Measurements from ENCODE around the gene HELB.

HELB gene

GRCh38 chr12:66335746-66336145 lies 33.5 kb downstream of the HELB start:
- TF ChIP-seq, protein P1, sequence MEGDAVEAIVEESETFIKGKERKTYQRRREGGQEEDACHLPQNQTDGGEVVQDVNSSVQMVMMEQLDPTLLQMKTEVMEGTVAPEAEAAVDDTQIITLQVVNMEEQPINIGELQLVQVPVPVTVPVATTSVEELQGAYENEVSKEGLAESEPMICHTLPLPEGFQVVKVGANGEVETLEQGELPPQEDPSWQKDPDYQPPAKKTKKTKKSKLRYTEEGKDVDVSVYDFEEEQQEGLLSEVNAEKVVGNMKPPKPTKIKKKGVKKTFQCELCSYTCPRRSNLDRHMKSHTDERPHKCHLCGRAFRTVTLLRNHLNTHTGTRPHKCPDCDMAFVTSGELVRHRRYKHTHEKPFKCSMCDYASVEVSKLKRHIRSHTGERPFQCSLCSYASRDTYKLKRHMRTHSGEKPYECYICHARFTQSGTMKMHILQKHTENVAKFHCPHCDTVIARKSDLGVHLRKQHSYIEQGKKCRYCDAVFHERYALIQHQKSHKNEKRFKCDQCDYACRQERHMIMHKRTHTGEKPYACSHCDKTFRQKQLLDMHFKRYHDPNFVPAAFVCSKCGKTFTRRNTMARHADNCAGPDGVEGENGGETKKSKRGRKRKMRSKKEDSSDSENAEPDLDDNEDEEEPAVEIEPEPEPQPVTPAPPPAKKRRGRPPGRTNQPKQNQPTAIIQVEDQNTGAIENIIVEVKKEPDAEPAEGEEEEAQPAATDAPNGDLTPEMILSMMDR (conservative IDR thresholded peaks at IDR 0.05; ENCODE audit: low read length): no peak
- H3K4me3 ChIP-seq (ENCODE audit: low read length): no peak overlapping the region

DNA sequence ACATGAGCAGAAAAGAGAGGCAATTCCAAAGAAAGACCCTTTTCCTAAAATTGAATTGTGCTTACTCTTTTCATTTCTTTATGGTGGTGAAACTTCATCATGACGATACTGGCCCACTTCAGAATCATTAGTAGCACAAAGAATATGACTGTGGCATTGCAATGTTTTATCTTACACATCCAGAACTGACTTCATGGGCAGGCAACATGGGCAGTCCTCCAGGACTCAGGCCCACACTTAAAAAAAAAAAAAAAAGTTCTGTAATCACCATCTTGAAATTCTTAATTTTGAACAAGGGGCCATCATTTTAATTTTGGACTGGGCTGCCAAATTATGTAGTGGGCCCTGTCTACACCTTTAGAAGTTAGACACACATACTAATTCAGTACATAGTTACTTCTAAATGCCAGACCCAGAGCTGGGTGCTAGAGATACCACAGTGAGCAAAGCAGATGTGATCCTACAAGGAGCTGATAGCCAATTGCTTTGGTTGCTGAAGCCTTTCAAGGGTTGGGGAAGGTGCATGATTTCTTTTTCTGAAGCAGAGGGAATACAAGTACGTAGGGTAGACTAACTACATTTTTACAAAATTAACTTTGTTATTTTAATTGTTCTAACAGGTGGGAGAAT lies 35.2 kb downstream of the HELB start:
- TF ChIP-seq, protein P1 (conservative IDR thresholded peaks at IDR 0.05; ENCODE audit: low read length): no peak

More at GRCh38 chr12:66335746-66336145, 33.5 kb downstream of the HELB start:
- DNase-seq (ENCODE audit: low read depth): no peak

GRCh38 chr12:66340131-66340530 lies 37.8 kb downstream of the HELB start:
- TF ChIP-seq, protein P1 (conservative IDR thresholded peaks at IDR 0.05; ENCODE audit: low read length): no peak
- no peak for DNase-seq (ENCODE audit: low read depth)

More for the DNA sequence above, 35.2 kb downstream of the HELB start:
- DNase-seq (ENCODE audit: low read depth): no peak
- no peak overlapping the region for H3K4me3 ChIP-seq (ENCODE audit: low read length)

DNA sequence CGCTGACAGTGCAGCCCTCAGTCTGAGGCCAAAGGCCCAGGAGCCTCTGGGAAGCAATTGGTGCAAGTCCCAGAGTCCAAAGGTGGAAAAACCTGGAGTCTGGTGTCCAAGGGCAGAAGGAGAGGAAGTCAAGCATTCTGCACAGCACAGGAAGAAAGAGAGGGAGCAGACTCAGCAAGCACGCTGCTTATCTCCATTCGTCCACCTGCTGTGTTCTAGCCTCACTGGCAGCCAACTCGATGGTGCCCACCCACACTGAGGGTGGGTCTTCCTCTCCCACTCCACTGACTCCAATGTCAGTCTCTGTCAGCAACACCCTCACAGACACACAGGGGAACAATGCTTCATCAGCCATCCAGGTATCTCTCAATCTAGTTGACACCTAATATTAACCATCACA lies 38.8 kb downstream of the HELB start:
- TF ChIP-seq, protein P1 (conservative IDR thresholded peaks at IDR 0.05; ENCODE audit: low read length): no peak
- no peak overlapping the region for H3K4me3 ChIP-seq (ENCODE audit: low read length)
- no peak for DNase-seq (ENCODE audit: low read depth)

More at GRCh38 chr12:66340131-66340530, 37.8 kb downstream of the HELB start:
- H3K4me3 ChIP-seq (ENCODE audit: low read length): no peak overlapping the region

DNA sequence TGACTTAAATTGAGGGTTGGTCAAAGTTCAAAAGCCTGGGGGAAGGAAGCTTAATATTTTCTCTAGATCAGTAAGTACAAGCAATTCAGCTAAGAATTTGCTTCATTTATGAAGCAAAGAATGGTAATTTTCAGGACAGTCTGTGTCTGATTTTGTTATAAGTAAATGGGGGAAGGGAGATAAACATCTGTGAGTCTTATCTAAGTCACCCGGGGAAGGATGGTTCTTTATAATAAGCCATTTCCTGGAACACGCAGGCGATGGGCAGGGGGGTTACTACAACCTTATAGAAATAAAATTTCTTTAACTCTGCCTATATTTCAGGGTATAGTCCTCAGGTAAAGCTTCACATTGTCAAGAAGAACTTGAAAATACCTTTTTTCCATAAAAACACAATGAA lies 42.9 kb downstream of the HELB start:
- TF ChIP-seq, protein P1 (conservative IDR thresholded peaks at IDR 0.05; ENCODE audit: low read length): no peak
- no peak overlapping the region for H3K4me3 ChIP-seq (ENCODE audit: low read length)
- DNase-seq (ENCODE audit: low read depth): no peak

DNA sequence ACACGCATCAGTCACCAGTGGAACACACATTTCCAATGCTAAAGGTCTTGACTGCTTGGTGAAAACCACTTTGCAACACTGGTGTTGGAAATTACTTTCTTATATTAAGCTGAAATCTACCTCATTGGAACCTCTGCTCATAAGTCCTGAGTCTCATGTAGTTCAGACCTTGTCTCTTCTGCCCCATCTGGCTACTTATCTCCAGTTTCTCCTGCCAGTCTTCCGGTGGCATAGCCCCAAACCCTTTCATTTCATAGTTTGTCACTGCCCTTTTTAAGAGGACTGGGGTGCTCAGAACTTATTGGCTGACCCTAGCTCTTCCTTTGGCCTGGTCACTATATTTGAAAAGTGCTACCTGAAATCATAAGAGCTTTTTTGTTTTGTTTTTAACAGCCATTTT lies 43.7 kb downstream of the HELB start:
- TF ChIP-seq, protein P1 (conservative IDR thresholded peaks at IDR 0.05; ENCODE audit: low read length): no peak
- no peak overlapping the region for H3K4me3 ChIP-seq (ENCODE audit: low read length)
- no peak for DNase-seq (ENCODE audit: low read depth)

- H3K4me3 ChIP-seq (ENCODE audit: low read length): no peak overlapping the region
- TF ChIP-seq, protein P1 (conservative IDR thresholded peaks at IDR 0.05; ENCODE audit: low read length): no peak
- no peak for DNase-seq (ENCODE audit: low read depth)
Measured at GRCh38 chr12:66351301-66351700, 49.0 kb downstream of the HELB start.
